Spleen (tissue), 11 donors: ENCODE results near the gene MAPKBP1. TPM values are rescaled to one million over a fixed set of nuclear protein-coding genes. Genes with fewer than 3 reads are reported as not detected.

Source experiments
- DNase-seq: peaks from one replicate; pipeline ENCODE4 v3.0.0-alpha.2; 2020
- H3K27ac ChIP-seq, 8 donors: fragments of 200-600 bp; sonication (generic) in 7 of 8; 1 replicate in 4 of 8; 2 replicates in 4 of 8; pipeline versions ENCODE4 v1.5.0 to v1.8.0; 2016 to 2021; ENCODE audit warnings: inconsistent platforms in 4 of 8, mild to moderate bottlenecking in 4 of 8, moderate library complexity in 1 of 8
- H3K27me3 ChIP-seq, 7 donors: fragments of 200-600 bp; sonication (generic) in 6 of 7; replicated peaks in 1 of 7; 1 replicate in 4 of 7; 2 replicates in 3 of 7; pipeline versions ENCODE4 v1.5.0 to v1.8.0; 2016 to 2021; ENCODE audit warnings: inconsistent platforms in 3 of 7, mild to moderate bottlenecking in 1 of 7
- H3K36me3 ChIP-seq, 6 donors: fragments of 200-600 bp; sonication (generic) in 5 of 6; 1 replicate in 4 of 6; 2 replicates in 2 of 6; pipeline versions ENCODE4 v1.5.0 to v1.8.0; 2016 to 2021; ENCODE audit warnings: inconsistent platforms in 2 of 6
- H3K4me1 ChIP-seq, 6 donors: fragments of 200-600 bp; sonication (generic) in 5 of 6; 1 replicate in 3 of 6; 2 replicates in 3 of 6; pipeline versions ENCODE4 v1.5.0 to v1.8.0; 2016 to 2021; ENCODE audit warnings: inconsistent platforms in 3 of 6
- H3K4me3 ChIP-seq, 8 donors: fragments of 200-600 bp; sonication (generic) in 7 of 8; 1 replicate in 4 of 8; 2 replicates in 4 of 8; pipeline versions ENCODE4 v1.5.0 to v1.8.0; 2016 to 2021; ENCODE audit warnings: inconsistent platforms in 4 of 8, mild to moderate bottlenecking in 4 of 8, moderate library complexity in 2 of 8
- H3K9me3 ChIP-seq, 8 donors: fragments of 200-600 bp; sonication (generic) in 7 of 8; 1 replicate in 4 of 8; 2 replicates in 4 of 8; pipeline versions ENCODE4 v1.5.0 to v1.8.0; 2016 to 2021; ENCODE audit warnings: inconsistent platforms in 4 of 8
- CTCF ChIP-seq, 11 experiments: fragments of 200-600 bp in 7 of 11; fragments of 450-650 bp in 4 of 11; sonication (generic) in 4 of 11; IDR thresholded peaks in 8 of 11; conservative IDR thresholded peaks in 3 of 11; 1 replicate in 7 of 11; 2 replicates in 4 of 11; pipeline versions ENCODE4 v1.4.0 to v1.8.0; 2016 to 2021; ENCODE audit warnings: antibody characterized with exemption in 11 of 11, inconsistent platforms in 4 of 11, mild to moderate bottlenecking in 1 of 11
- POLR2A ChIP-seq, 3 donors: fragments of 450-650 bp; IDR thresholded peaks; one replicate each; pipeline ENCODE4 v1.5.1; 2017; ENCODE audit warnings: antibody characterized with exemption in 3 of 3, mild to moderate bottlenecking in 1 of 3
- POLR2AphosphoS5 ChIP-seq, 3 donors: sonication (generic); formaldehyde crosslinking; IDR thresholded peaks; one replicate each; pipeline ENCODE4 v1.5.1; 2017; ENCODE audit warnings: antibody characterized with exemption in 3 of 3
- WGBS, 5 donors: extraction: QIAGEN DNeasy Blood & Tissue Kit in 3 of 5; methylation state at CpG; one replicate each; pipeline versions ENCODE4 v1.1.5 to v1.1.7; 2013 to 2018; 5-methylcytosine and 5-hydroxymethylcytosine counted together
- intact Hi-C: fragments of 100-400 bp; cut with DNase I; formaldehyde crosslinking; loops from one replicate; pipeline ENCODE4 v1.15.0; 2023; ENCODE audit warnings: low total_unique reads
- polyA plus RNA-seq, 3 donors: library from polyadenylated mRNA; stranded (reverse); fragments of 200-250 nt; gene quantifications; one replicate each; pipeline ENCODE4 v1.2.1, GENCODE V29; 2013
- total RNA-seq, 7 donors: library from RNA; depleted of rRNA in 3 of 7; stranded (reverse); fragments of >200 nt in 3 of 7; fragmentation: NEBNext Ultra II Directional in 4 of 7; extraction: Animal tissue kit (Norgen Biotek cat#: 25700) in 4 of 7; gene quantifications; one replicate each; pipeline versions ENCODE4 v1.1.0 to v1.2.1, GENCODE V29; 2016 to 2021
- donor health status: healthy with polysubstance abuse.
- donor health status: DM: no; HTN: no; CAD: no; lungs with moderate emphysema.
- donor health status: DM: no; HTN: no; CAD: no.
- donor health status: Bipolar disorder and iron deficiency.
- donor health status: healthy.
- donor health status: DM: no; HTN: no; CAD: no.
- donor health status: DM: yes; HTN: yes; CAD: no.

Gene MAPKBP1
- total and polyA plus RNA-seq, 10 donors, result 2.4 to 44.5 (median 26.0) TPM

- intact Hi-C loops, result no loop called here
- TF ChIP-seq POLR2A (IDR thresholded peaks at IDR 0.05) (no peak), POLR2AphosphoS5 (IDR thresholded peaks at IDR 0.05) (no peak), CTCF (IDR thresholded peaks at IDR 0.05 in 8 of 11, conservative IDR thresholded peaks at IDR 0.05 in 3 of 11) (no peak)
- Histone ChIP-seq H3K27me3 (no peaks in the 10 kb centered on the region), H3K4me3 (no peak overlapping the region), H3K36me3 (peaks cover 0 to 31% (median 18%) of the 10 kb centered on the region in 6 donors), H3K9me3 (no peaks in the 10 kb centered on the region), H3K4me1 (peaks cover 9 to 33% (median 20%) of the 10 kb centered on the region in 6 donors), H3K27ac (peak overlapping the region in 5 of 8 donors; percentile 51 to 73 (median 67))
- DNase-seq, result no peak
- 71 to 78% (median 76%) methylated on average over 8 of the region's 8 CpGs for WGBS, 5 donors
Observed at GRCh38 chr15:41797201-41797944, 23.1 kb downstream of the MAPKBP1 start.

DNA sequence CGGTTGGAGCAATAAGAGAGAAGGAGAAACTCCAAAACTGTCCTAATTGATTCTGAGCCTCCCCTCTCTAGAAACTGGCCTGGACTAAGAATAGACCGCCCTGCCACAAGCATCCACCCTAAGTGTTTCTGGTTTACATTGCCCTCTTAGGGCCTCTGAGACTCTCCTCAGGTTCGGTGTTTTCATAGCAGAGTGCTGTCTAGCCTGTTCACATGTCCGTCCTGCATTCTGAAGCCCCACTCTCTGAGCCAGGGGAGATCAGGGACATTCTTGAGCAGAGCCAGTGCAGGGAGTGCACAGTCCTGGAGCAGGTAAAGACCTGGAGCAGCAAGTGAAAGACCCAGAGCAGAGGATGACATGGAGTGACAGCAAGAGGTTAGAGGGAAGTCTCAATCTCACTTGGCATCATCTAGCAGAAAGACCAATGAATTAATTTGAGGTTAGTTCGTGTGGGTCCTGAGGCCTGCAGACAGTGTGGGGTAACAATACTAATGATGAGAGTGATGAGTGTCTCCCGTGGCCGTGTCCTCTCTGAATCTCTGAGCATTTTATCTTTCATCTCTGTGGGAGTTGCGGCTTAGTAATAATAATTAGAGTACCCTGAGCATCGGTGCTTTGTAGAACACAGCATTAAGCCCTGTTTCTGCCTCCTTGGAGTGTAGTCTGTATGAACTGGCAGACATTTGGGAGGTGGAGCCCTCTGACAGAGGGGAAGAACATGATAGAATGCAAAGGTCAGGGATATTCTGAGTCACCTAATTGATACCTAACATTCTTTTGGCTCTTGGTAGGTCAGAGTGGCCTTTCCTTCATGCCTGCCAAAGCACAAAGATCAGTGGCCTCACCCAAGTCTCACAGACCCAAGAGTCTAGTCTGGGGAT lies 24.6 kb downstream of the MAPKBP1 start:
- DNase-seq, result no peak
- Histone ChIP-seq H3K4me3 (no peak overlapping the region), H3K27me3 (no peaks in the 10 kb centered on the region), H3K27ac (no peak overlapping the region), H3K9me3 (no peaks in the 10 kb centered on the region), H3K4me1 (peaks cover 9 to 29% (median 20%) of the 10 kb centered on the region in 6 donors), H3K36me3 (peaks cover 0 to 37% (median 19%) of the 10 kb centered on the region in 6 donors)
- 78 to 89% (median 87%) methylated on average over 9 of the region's 9 CpGs for WGBS, 5 donors
- intact Hi-C loops, result no loop called here
- no peak for TF ChIP-seq CTCF (IDR thresholded peaks at IDR 0.05 in 8 of 11, conservative IDR thresholded peaks at IDR 0.05 in 3 of 11)
- TF ChIP-seq POLR2A (IDR thresholded peaks at IDR 0.05), result no peak
- TF ChIP-seq POLR2AphosphoS5 (IDR thresholded peaks at IDR 0.05), result no peak

GRCh38 chr15:41799488-41799805 lies 25.2 kb downstream of the MAPKBP1 start:
- intact Hi-C loops, result no loop called here
- Histone ChIP-seq H3K27me3 (no peaks in the 10 kb centered on the region), H3K27ac (no peak overlapping the region), H3K4me3 (no peak overlapping the region), H3K4me1 (peaks cover 9 to 29% (median 20%) of the 10 kb centered on the region in 6 donors), H3K9me3 (no peaks in the 10 kb centered on the region), H3K36me3 (peaks cover 0 to 37% (median 19%) of the 10 kb centered on the region in 6 donors)
- TF ChIP-seq POLR2A (IDR thresholded peaks at IDR 0.05), result no peak
- no peak for TF ChIP-seq CTCF (IDR thresholded peaks at IDR 0.05 in 8 of 11, conservative IDR thresholded peaks at IDR 0.05 in 3 of 11)
- TF ChIP-seq POLR2AphosphoS5 (IDR thresholded peaks at IDR 0.05), result no peak
- 64 to 76% (median 72%) methylated on average over 5 of the region's 5 CpGs for WGBS, 5 donors
- DNase-seq, result no peak

DNA sequence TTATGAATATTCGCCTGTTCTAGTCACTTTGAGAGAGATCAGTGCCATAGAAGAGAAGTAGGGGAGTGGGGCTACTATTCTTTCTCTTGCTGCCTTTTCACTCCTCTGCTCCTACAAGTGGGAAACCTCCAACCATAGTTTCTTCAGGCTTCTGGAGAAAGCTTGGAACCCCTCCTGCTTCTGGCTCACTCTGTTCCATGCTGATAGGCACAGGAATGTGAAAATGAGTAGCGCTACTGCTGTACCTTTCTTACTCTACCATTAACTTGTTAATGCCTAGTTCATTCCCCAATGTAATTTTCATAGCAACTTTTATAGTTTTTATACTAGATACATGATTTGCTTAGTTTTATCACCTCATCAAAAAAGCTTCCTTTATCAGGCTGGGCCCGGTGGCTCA lies 26.9 kb downstream of the MAPKBP1 start:
- H3K4me3 ChIP-seq, result no peak overlapping the region
- H3K27me3 ChIP-seq, result no peaks in the 10 kb centered on the region
- no peak for DNase-seq
- peaks cover 0 to 47% (median 19%) of the 10 kb centered on the region in 6 donors for H3K36me3 ChIP-seq
- no peak for TF ChIP-seq POLR2AphosphoS5 (IDR thresholded peaks at IDR 0.05)
- no peak for TF ChIP-seq CTCF (IDR thresholded peaks at IDR 0.05 in 8 of 11, conservative IDR thresholded peaks at IDR 0.05 in 3 of 11)
- no peak for TF ChIP-seq POLR2A (IDR thresholded peaks at IDR 0.05)
- intact Hi-C loops, result no loop called here
- peaks cover 2 to 16% (median 12%) of the 10 kb centered on the region in 6 donors for H3K4me1 ChIP-seq
- WGBS, 5 donors, result 96 to 99% (median 98%) methylated on average over 3 of the region's 3 CpGs
- H3K9me3 ChIP-seq, result no peaks in the 10 kb centered on the region
- no peak overlapping the region for H3K27ac ChIP-seq
